Endothelial cell (in vitro differentiated cells): Measurements from ENCODE around the gene ATP2A2. TPM values are rescaled to one million over a fixed set of nuclear protein-coding genes. Genes with fewer than 3 reads are reported as not detected.

Experiments used
- DNase-seq: peaks from one replicate; pipeline ENCODE4 v3.0.0; 2021; ENCODE audit warnings: low spot score
- H3K27ac Mint-ChIP-seq: one replicate; pipeline ENCODE4 v1.8.0; 2021; ENCODE audit warnings: mixed read lengths, inconsistent platforms; ENCODE audit not compliant: unreplicated experiment
- H3K27me3 Mint-ChIP-seq: one replicate; pipeline ENCODE4 v1.8.0; 2021; ENCODE audit warnings: mild to moderate bottlenecking, moderate library complexity, mixed read lengths, inconsistent platforms; ENCODE audit not compliant: unreplicated experiment
- H3K36me3 Mint-ChIP-seq: one replicate; pipeline ENCODE4 v1.8.0; 2021; ENCODE audit warnings: mild to moderate bottlenecking, low read depth, mixed read lengths, inconsistent platforms; ENCODE audit not compliant: unreplicated experiment
- H3K4me1 Mint-ChIP-seq: one replicate; pipeline ENCODE4 v1.8.0; 2021; ENCODE audit warnings: mild to moderate bottlenecking, mixed read lengths, inconsistent platforms; ENCODE audit not compliant: unreplicated experiment
- H3K4me3 Mint-ChIP-seq: one replicate; pipeline ENCODE4 v1.8.0; 2021; ENCODE audit warnings: mild to moderate bottlenecking, mixed read lengths, inconsistent platforms; ENCODE audit not compliant: unreplicated experiment
- H3K9me3 Mint-ChIP-seq: one replicate; pipeline ENCODE4 v1.8.0; 2021; ENCODE audit warnings: mixed read lengths, inconsistent platforms; ENCODE audit not compliant: unreplicated experiment
- CTCF ChIP-seq: fragments of 200-600 bp; sonication (generic); IDR thresholded peaks from one replicate; pipeline ENCODE4 v1.5.0; 2021; ENCODE audit warnings: antibody characterized with exemption; ENCODE audit not compliant: unreplicated experiment
- total RNA-seq: library from RNA; stranded (reverse); fragmentation: NEBNext Ultra II Directional; extraction: Animal tissue kit (Norgen Biotek cat#: 25700); gene quantifications from one replicate; pipeline ENCODE4 v1.2.1, GENCODE V29; 2021; ENCODE audit not compliant: unreplicated experiment

Gene ATP2A2
- total RNA-seq, 1 donor from 2014 or later = 178 TPM

- DNase-seq = no peak
- H3K27ac Mint-ChIP-seq = no peak overlapping the region
- H3K4me1 Mint-ChIP-seq = no peaks in the 10 kb centered on the region
These were observed 45.7 kb upstream of the ATP2A2 start for GRCh38 chr12:110235383-110235782.

GRCh38 chr12:110243227-110243626 is 37.8 kb upstream of the ATP2A2 start:
- Mint-ChIP-seq H3K36me3 (peaks cover 3% of the 10 kb centered on the region), H3K27ac (no peak overlapping the region), H3K4me1 (no peaks in the 10 kb centered on the region), H3K4me3 (no peak overlapping the region), H3K27me3 (peaks cover 4% of the 10 kb centered on the region), H3K9me3 (no peaks in the 10 kb centered on the region)
- no peak for DNase-seq
- no peak for TF ChIP-seq CTCF

More at GRCh38 chr12:110235383-110235782, 45.7 kb upstream of the ATP2A2 start:
- Mint-ChIP-seq H3K27me3 (peaks cover 2% of the 10 kb centered on the region), H3K36me3 (no peaks in the 10 kb centered on the region), H3K9me3 (no peaks in the 10 kb centered on the region), H3K4me3 (no peak overlapping the region)
- no peak for TF ChIP-seq CTCF

GRCh38 chr12:110244372-110244771 is 36.7 kb upstream of the ATP2A2 start:
- Mint-ChIP-seq H3K4me3 (no peak overlapping the region), H3K4me1 (no peaks in the 10 kb centered on the region), H3K27ac (no peak overlapping the region), H3K9me3 (no peaks in the 10 kb centered on the region), H3K36me3 (peaks cover 3% of the 10 kb centered on the region), H3K27me3 (peaks cover 4% of the 10 kb centered on the region)
- no peak for DNase-seq
- no peak for TF ChIP-seq CTCF

- no peak for DNase-seq
- Mint-ChIP-seq H3K4me3 (no peak overlapping the region), H3K27me3 (peaks cover 4% of the 10 kb centered on the region), H3K36me3 (peaks cover 3% of the 10 kb centered on the region), H3K27ac (no peak overlapping the region), H3K9me3 (no peaks in the 10 kb centered on the region), H3K4me1 (no peaks in the 10 kb centered on the region)
- no peak for TF ChIP-seq CTCF
These were observed 36.2 kb upstream of the ATP2A2 start for GRCh38 chr12:110244829-110245228.

GRCh38 chr12:110245369-110245772 is 35.7 kb upstream of the ATP2A2 start:
- peak; percentile 14 for DNase-seq
- Mint-ChIP-seq H3K4me3 (no peak overlapping the region), H3K9me3 (no peaks in the 10 kb centered on the region), H3K4me1 (peaks cover 2% of the 10 kb centered on the region), H3K27ac (no peak overlapping the region), H3K27me3 (peaks cover 4% of the 10 kb centered on the region), H3K36me3 (peaks cover 3% of the 10 kb centered on the region)
- TF ChIP-seq CTCF = no peak
